Measurements from ENCODE around the gene LARGE1.

Gene LARGE1

GRCh38 chr22:33677536-33677935 is 242.7 kb downstream of the LARGE1 start:
- no peak overlapping the region for H3K4me2 ChIP-seq (ENCODE audit: low read depth, low read length, poor library complexity, severe bottlenecking)
- no peak overlapping the region for H3K9ac ChIP-seq (ENCODE audit: low read length)

DNA sequence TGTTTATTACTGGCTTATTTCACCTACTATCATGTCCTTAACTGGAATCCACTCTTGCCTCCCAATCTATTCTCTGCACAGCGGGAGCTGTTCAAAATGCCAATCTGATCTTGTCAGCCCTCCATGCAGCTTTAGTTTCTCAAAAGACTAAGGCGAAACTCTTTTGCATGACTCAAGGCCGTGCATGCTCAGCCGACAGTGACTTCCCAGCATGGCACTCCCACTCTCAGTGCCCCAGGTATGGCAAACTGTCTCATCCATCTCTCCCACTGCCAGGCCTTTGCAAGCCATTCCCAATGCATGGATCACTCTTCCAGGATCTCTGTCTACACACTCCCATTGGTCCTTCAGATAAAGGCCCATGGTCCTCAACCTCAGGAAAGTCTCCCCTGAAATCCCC is 245.9 kb downstream of the LARGE1 start:
- H3K36me3 ChIP-seq (ENCODE audit: low read length): no peaks in the 10 kb centered on the region
- no peaks in the 10 kb centered on the region for H3K79me2 ChIP-seq (ENCODE audit: insufficient read depth, low read length)
- no peak overlapping the region for H3K4me2 ChIP-seq (ENCODE audit: low read depth, low read length, poor library complexity, severe bottlenecking)
- TF ChIP-seq, protein P1, sequence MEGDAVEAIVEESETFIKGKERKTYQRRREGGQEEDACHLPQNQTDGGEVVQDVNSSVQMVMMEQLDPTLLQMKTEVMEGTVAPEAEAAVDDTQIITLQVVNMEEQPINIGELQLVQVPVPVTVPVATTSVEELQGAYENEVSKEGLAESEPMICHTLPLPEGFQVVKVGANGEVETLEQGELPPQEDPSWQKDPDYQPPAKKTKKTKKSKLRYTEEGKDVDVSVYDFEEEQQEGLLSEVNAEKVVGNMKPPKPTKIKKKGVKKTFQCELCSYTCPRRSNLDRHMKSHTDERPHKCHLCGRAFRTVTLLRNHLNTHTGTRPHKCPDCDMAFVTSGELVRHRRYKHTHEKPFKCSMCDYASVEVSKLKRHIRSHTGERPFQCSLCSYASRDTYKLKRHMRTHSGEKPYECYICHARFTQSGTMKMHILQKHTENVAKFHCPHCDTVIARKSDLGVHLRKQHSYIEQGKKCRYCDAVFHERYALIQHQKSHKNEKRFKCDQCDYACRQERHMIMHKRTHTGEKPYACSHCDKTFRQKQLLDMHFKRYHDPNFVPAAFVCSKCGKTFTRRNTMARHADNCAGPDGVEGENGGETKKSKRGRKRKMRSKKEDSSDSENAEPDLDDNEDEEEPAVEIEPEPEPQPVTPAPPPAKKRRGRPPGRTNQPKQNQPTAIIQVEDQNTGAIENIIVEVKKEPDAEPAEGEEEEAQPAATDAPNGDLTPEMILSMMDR (IDR thresholded peaks at IDR 0.05; ENCODE audit: insufficient read depth, low read length, poor library complexity, severe bottlenecking): no peak
- TF ChIP-seq EZH2phosphoT487 (conservative IDR thresholded peaks at IDR 0.05; ENCODE audit: low read length): no peak
- H3K27me3 ChIP-seq (ENCODE audit: low read length): no peaks in the 10 kb centered on the region
- no peak overlapping the region for H2AFZ ChIP-seq (ENCODE audit: low read depth, low read length, severe bottlenecking)
- no peaks in the 10 kb centered on the region for H3K9me2 ChIP-seq (replicated peaks; ENCODE audit: insufficient read depth, low read length)
- no peaks in the 10 kb centered on the region for H4K20me1 ChIP-seq (ENCODE audit: low read depth, low read length)
- no peak overlapping the region for H3K27ac ChIP-seq (ENCODE audit: low read depth, low read length)
- H3F3A ChIP-seq (ENCODE audit: insufficient read depth): no peaks in the 10 kb centered on the region
- no peak overlapping the region for H3K4me3 ChIP-seq (ENCODE audit: insufficient read depth, low read length, poor library complexity, severe bottlenecking)
- no peak overlapping the region for H3K9ac ChIP-seq (ENCODE audit: low read length)
- H3K9me3 ChIP-seq (ENCODE audit: insufficient read depth, low read length): no peaks in the 10 kb centered on the region

More at GRCh38 chr22:33677536-33677935, 242.7 kb downstream of the LARGE1 start:
- no peaks in the 10 kb centered on the region for H4K20me1 ChIP-seq (ENCODE audit: low read depth, low read length)
- no peaks in the 10 kb centered on the region for H3K36me3 ChIP-seq (ENCODE audit: low read length)
- no peak overlapping the region for H2AFZ ChIP-seq (ENCODE audit: low read depth, low read length, severe bottlenecking)
- no peaks in the 10 kb centered on the region for H3K9me2 ChIP-seq (replicated peaks; ENCODE audit: insufficient read depth, low read length)
- TF ChIP-seq EZH2phosphoT487 (conservative IDR thresholded peaks at IDR 0.05; ENCODE audit: low read length): no peak
- TF ChIP-seq, protein P1 (IDR thresholded peaks at IDR 0.05; ENCODE audit: insufficient read depth, low read length, poor library complexity, severe bottlenecking): no peak
- H3F3A ChIP-seq (ENCODE audit: insufficient read depth): no peaks in the 10 kb centered on the region
- H3K27ac ChIP-seq (ENCODE audit: low read depth, low read length): no peak overlapping the region
- H3K27me3 ChIP-seq (ENCODE audit: low read length): no peaks in the 10 kb centered on the region
- no peak overlapping the region for H3K4me3 ChIP-seq (ENCODE audit: insufficient read depth, low read length, poor library complexity, severe bottlenecking)
- H3K79me2 ChIP-seq (ENCODE audit: insufficient read depth, low read length): no peaks in the 10 kb centered on the region
- H3K9me3 ChIP-seq (ENCODE audit: insufficient read depth, low read length): no peaks in the 10 kb centered on the region

DNA sequence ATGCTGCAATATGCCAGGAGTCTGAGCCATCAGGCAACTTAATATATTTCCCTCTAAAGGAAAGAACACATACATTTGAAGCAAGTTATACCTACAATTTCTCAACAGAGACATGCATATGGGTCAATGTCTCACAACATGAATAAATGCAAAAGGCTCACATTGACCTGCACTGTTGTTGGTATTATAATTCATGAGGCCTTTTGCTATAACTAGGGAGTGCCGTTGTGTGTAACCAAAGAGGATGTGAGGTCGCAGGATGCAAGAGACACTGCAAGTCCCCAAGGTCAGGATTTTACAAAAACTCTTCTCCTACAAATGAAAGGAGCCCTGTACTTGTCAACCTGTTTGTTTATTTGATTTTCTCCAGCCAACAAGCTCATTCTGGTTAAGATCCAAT is 250.5 kb downstream of the LARGE1 start:
- H3K4me3 ChIP-seq (ENCODE audit: insufficient read depth, low read length, poor library complexity, severe bottlenecking): no peak overlapping the region
- H3K27me3 ChIP-seq (ENCODE audit: low read length): no peaks in the 10 kb centered on the region
- no peaks in the 10 kb centered on the region for H4K20me1 ChIP-seq (ENCODE audit: low read depth, low read length)
- no peak overlapping the region for H2AFZ ChIP-seq (ENCODE audit: low read depth, low read length, severe bottlenecking)
- no peak overlapping the region for H3K27ac ChIP-seq (ENCODE audit: low read depth, low read length)
- H3K9me3 ChIP-seq (ENCODE audit: insufficient read depth, low read length): no peaks in the 10 kb centered on the region
- TF ChIP-seq, protein P1 (IDR thresholded peaks at IDR 0.05; ENCODE audit: insufficient read depth, low read length, poor library complexity, severe bottlenecking): no peak
- no peak for TF ChIP-seq EZH2phosphoT487 (conservative IDR thresholded peaks at IDR 0.05; ENCODE audit: low read length)
- H3K9ac ChIP-seq (ENCODE audit: low read length): no peak overlapping the region
- no peaks in the 10 kb centered on the region for H3K79me2 ChIP-seq (ENCODE audit: insufficient read depth, low read length)
- no peak overlapping the region for H3K4me2 ChIP-seq (ENCODE audit: low read depth, low read length, poor library complexity, severe bottlenecking)
- H3K9me2 ChIP-seq (replicated peaks; ENCODE audit: insufficient read depth, low read length): no peaks in the 10 kb centered on the region
- H3F3A ChIP-seq (ENCODE audit: insufficient read depth): no peaks in the 10 kb centered on the region
- H3K36me3 ChIP-seq (ENCODE audit: low read length): no peaks in the 10 kb centered on the region

Measured in SU-DHL-6 (cell line).